ENCODE data around the gene CCRL2. TPM values are rescaled to one million over a fixed set of nuclear protein-coding genes. Genes with fewer than 3 reads are reported as not detected.

Gene CCRL2
- total and polyA plus RNA-seq, 2 of the 4 experiments (the other 2 are of a cell fraction) = 0.29 to 0.36 TPM

DNA sequence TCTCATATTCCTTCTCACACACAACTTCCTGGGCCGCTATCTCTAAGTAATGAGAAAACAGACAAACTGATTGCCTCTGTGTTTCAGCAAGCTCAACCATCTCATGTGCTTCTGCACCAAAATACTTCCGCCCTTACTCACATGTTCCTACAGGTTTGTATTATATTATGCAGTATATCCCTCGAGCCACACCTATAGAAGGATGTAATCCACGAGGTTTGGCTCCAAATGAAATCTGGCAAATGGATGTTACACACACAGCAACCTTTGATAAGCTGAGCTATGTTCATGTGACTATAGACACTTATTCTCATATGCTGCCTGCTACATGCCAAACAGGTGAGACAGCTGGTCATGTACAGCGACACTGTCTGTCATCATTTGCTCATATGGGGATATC is 22.6 kb downstream of the CCRL2 start:
- DNase-seq (no peak), ATAC-seq (ENCODE audit: low read depth) (no peak)
- no peak overlapping the region for H3K27ac ChIP-seq (ENCODE audit: insufficient read depth, low read length)
- no peak overlapping the region for H2BK5ac ChIP-seq (ENCODE audit: low read depth, low read length, poor library complexity, severe bottlenecking)
- H2AK5ac ChIP-seq (ENCODE audit: low read depth, low read length) = no peak overlapping the region
- H2AK9ac ChIP-seq (replicated peaks; ENCODE audit: low read depth, low read length, poor library complexity) = no peak overlapping the region
- no peak overlapping the region for H2BK20ac ChIP-seq (ENCODE audit: low read depth, low read length)
- H3K9me1 ChIP-seq (ENCODE audit: insufficient read depth, low read length) = no peaks in the 10 kb centered on the region
- H3K9ac ChIP-seq (ENCODE audit: low read depth, low read length) = no peak overlapping the region
- no peak overlapping the region for H2BK120ac ChIP-seq (ENCODE audit: low read depth, low read length)
- no peak for TF ChIP-seq RCOR1 (IDR thresholded peaks at IDR 0.05; ENCODE audit: insufficient replicate concordance, low read length)
- no peak for TF ChIP-seq POLR2A (IDR thresholded peaks at IDR 0.05; ENCODE audit: low read depth, low read length)
- TF ChIP-seq BHLHE40 (IDR thresholded peaks at IDR 0.05; ENCODE audit: low read depth, low read length) = no peak
- no peak for TF ChIP-seq MAZ (IDR thresholded peaks at IDR 0.05; ENCODE audit: borderline replicate concordance, low read depth, low read length)
- no peak for TF ChIP-seq CHD1 (IDR thresholded peaks at IDR 0.05; ENCODE audit: low read depth, low read length)
- TF ChIP-seq, protein P1, sequence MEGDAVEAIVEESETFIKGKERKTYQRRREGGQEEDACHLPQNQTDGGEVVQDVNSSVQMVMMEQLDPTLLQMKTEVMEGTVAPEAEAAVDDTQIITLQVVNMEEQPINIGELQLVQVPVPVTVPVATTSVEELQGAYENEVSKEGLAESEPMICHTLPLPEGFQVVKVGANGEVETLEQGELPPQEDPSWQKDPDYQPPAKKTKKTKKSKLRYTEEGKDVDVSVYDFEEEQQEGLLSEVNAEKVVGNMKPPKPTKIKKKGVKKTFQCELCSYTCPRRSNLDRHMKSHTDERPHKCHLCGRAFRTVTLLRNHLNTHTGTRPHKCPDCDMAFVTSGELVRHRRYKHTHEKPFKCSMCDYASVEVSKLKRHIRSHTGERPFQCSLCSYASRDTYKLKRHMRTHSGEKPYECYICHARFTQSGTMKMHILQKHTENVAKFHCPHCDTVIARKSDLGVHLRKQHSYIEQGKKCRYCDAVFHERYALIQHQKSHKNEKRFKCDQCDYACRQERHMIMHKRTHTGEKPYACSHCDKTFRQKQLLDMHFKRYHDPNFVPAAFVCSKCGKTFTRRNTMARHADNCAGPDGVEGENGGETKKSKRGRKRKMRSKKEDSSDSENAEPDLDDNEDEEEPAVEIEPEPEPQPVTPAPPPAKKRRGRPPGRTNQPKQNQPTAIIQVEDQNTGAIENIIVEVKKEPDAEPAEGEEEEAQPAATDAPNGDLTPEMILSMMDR (conservative IDR thresholded peaks at IDR 0.05; ENCODE audit: low read depth, low read length) = no peak
- TF ChIP-seq RFX5 (IDR thresholded peaks at IDR 0.05; ENCODE audit: low read depth, low read length) = no peak
- TF ChIP-seq MXI1 (IDR thresholded peaks at IDR 0.05; ENCODE audit: borderline replicate concordance, low read depth, low read length) = no peak
- TF ChIP-seq, protein P2, sequence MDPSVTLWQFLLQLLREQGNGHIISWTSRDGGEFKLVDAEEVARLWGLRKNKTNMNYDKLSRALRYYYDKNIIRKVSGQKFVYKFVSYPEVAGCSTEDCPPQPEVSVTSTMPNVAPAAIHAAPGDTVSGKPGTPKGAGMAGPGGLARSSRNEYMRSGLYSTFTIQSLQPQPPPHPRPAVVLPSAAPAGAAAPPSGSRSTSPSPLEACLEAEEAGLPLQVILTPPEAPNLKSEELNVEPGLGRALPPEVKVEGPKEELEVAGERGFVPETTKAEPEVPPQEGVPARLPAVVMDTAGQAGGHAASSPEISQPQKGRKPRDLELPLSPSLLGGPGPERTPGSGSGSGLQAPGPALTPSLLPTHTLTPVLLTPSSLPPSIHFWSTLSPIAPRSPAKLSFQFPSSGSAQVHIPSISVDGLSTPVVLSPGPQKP (IDR thresholded peaks at IDR 0.05; ENCODE audit: borderline replicate concordance, low read depth, low read length) = no peak
- TF ChIP-seq CEBPB (IDR thresholded peaks at IDR 0.05; ENCODE audit: low read depth, low read length) = no peak
- TF ChIP-seq, protein P3, sequence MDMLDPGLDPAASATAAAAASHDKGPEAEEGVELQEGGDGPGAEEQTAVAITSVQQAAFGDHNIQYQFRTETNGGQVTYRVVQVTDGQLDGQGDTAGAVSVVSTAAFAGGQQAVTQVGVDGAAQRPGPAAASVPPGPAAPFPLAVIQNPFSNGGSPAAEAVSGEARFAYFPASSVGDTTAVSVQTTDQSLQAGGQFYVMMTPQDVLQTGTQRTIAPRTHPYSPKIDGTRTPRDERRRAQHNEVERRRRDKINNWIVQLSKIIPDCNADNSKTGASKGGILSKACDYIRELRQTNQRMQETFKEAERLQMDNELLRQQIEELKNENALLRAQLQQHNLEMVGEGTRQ (IDR thresholded peaks at IDR 0.05; ENCODE audit: low read depth, low read length) = no peak
- no peak for TF ChIP-seq NFE2L2 (IDR thresholded peaks at IDR 0.05; ENCODE audit: low read depth, low read length)
- TF ChIP-seq RAD21 (IDR thresholded peaks at IDR 0.05; ENCODE audit: low read length) = no peak
- TF ChIP-seq MAFK (IDR thresholded peaks at IDR 0.05; ENCODE audit: low read depth, low read length) = no peak
- no peak for TF ChIP-seq SMC3 (IDR thresholded peaks at IDR 0.05; ENCODE audit: low read depth, low read length)
- no peak for TF ChIP-seq FOS (IDR thresholded peaks at IDR 0.05; ENCODE audit: low read depth, low read length)
- H3K56ac ChIP-seq (ENCODE audit: extremely low read depth, insufficient read depth, low read length) = no peak overlapping the region
- H3K36me3 ChIP-seq (ENCODE audit: control insufficient read depth, insufficient read depth, low read length) = no peaks in the 10 kb centered on the region
- POLR2A ChIA-PET (ENCODE audit: unreplicated experiment) = no interaction called here
- CTCF ChIA-PET = interaction anchor here (0.7 kb wide), 1 partner anchor 8 kb away, joined by 3 read pairs; no protein-coding TSS in a partner anchor
- H4K20me1 ChIP-seq (ENCODE audit: insufficient read depth, low read length) = no peaks in the 10 kb centered on the region
- no peak overlapping the region for H4K5ac ChIP-seq (ENCODE audit: low read depth, low read length)
- H2BK15ac ChIP-seq (ENCODE audit: low read depth, low read length) = no peak overlapping the region
- H3K14ac ChIP-seq (replicated peaks; ENCODE audit: low read depth, low read length) = no peak overlapping the region
- in situ Hi-C loops (cut with MboI; ENCODE audit: low sequenced_read_pairs) = no loop called here
- H3K27me3 ChIP-seq (ENCODE audit: control insufficient read depth, insufficient read depth, low read length) = peaks cover 14% of the 10 kb centered on the region
- H3K9me3 ChIP-seq (ENCODE audit: control insufficient read depth, insufficient read depth, low read length) = no peaks in the 10 kb centered on the region
- 0% methylated on average over 1 of the region's 5 CpGs; no CpG with 5 or more reads in 1 of the 2 experiments for WGBS, 2 experiments (ENCODE audit: extremely low coverage in 2 of 2, insufficient read length in 1 of 2)
- no peak overlapping the region for H3K4me2 ChIP-seq (ENCODE audit: low read depth, low read length)
- H3K23ac ChIP-seq (ENCODE audit: low read depth, low read length) = no peak overlapping the region
- no peaks in the 10 kb centered on the region for H3K79me1 ChIP-seq (ENCODE audit: low read depth in 1 of 2, low read length in 2 of 2)
- no peak overlapping the region for H4K8ac ChIP-seq (ENCODE audit: low read depth in 2 of 2, low read length in 2 of 2)
- no peak overlapping the region for H3K4ac ChIP-seq (ENCODE audit: low read depth, low read length)
- intact Hi-C loops (cut with micrococcal nuclease) = loop anchor here (5.0 kb wide), 1 partner anchor 342 kb away; no protein-coding TSS in a partner anchor
- no peak overlapping the region for H4K91ac ChIP-seq (ENCODE audit: insufficient read depth, low read depth, low read length)
- no peak overlapping the region for H3K18ac ChIP-seq (ENCODE audit: low read depth, low read length)
- no peaks in the 10 kb centered on the region for H3K4me1 ChIP-seq (ENCODE audit: control insufficient read depth, insufficient read depth, low read length)
- BruUV-seq (replicated peaks) = no TSS peak
- no peak overlapping the region for H3K4me3 ChIP-seq (ENCODE audit: insufficient read depth, low read depth, low read length)
- dilution Hi-C loops (cut with HindIII; ENCODE audit: low sequenced_read_pairs, unreplicated experiment) = no loop called here
- H2AFZ ChIP-seq (replicated peaks; ENCODE audit: low read length, poor library complexity) = no peak overlapping the region
